Lower leg skin (tissue), 3 donors: ENCODE measurements around the gene TMSB10.

Source experiments
- POLR2A ChIP-seq, 2 donors: fragments of 450-650 bp; IDR thresholded peaks; one replicate each; pipeline ENCODE4 v1.6.1; 2016 to 2017; ENCODE audit warnings: antibody characterized with exemption in 2 of 2, mild to moderate bottlenecking in 1 of 2, moderate library complexity in 1 of 2
- TF ChIP-seq, protein P1 (sequence below), 3 donors: fragments of 450-650 bp; IDR thresholded peaks; one replicate each; pipeline ENCODE4 v1.5.1; 2016; ENCODE audit warnings: antibody characterized with exemption in 3 of 3, mild to moderate bottlenecking in 3 of 3, moderate library complexity in 2 of 3

DNA sequence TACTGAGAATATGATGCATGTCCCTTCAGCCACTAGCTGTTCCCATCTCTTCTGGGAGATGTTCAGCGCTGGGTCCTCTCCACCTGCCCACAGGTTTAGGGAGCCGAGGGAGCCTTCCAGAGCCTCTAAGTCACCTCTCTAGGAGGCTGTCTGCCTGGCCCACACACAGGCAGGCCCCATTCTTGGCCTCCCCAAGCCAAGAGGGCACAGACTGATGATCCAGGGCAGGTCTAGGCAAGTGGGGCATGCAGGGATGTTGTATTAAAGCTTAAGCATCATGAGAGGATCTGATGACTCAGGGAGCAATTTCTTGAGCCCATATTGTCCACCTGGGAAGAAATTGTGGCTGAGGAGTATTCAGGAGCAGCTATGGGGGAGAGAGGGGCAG, 19.9 kb downstream of the TMSB10 start:
- TF ChIP-seq, protein P1, sequence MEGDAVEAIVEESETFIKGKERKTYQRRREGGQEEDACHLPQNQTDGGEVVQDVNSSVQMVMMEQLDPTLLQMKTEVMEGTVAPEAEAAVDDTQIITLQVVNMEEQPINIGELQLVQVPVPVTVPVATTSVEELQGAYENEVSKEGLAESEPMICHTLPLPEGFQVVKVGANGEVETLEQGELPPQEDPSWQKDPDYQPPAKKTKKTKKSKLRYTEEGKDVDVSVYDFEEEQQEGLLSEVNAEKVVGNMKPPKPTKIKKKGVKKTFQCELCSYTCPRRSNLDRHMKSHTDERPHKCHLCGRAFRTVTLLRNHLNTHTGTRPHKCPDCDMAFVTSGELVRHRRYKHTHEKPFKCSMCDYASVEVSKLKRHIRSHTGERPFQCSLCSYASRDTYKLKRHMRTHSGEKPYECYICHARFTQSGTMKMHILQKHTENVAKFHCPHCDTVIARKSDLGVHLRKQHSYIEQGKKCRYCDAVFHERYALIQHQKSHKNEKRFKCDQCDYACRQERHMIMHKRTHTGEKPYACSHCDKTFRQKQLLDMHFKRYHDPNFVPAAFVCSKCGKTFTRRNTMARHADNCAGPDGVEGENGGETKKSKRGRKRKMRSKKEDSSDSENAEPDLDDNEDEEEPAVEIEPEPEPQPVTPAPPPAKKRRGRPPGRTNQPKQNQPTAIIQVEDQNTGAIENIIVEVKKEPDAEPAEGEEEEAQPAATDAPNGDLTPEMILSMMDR (IDR thresholded peaks at IDR 0.05) = no peak
- TF ChIP-seq POLR2A (IDR thresholded peaks at IDR 0.05) = no peak
